Activated naive CD4-positive, alpha-beta T cell treated with anti-CD3 and anti-CD28 coated beads for 36 hours (primary cell): Measurements from ENCODE around the gene OR10V1. TPM values are rescaled to one million over a fixed set of nuclear protein-coding genes. Genes with fewer than 3 reads are reported as not detected.
A peak's percentile ranks its signal among the peaks of the same experiment; 100 is the strongest.
"Not testable (repeated sequence)": the region's sequence is repeated elsewhere in the genome, so short reads cannot be mapped to it uniquely, and the experiment has no call there.

Experiments
- CTCF ChIA-PET: fragments of 350-600 bp; sonication (Branson Sonifier 250); formaldehyde crosslinking; loops from one replicate; lab custom pipeline; 2021; ENCODE audit warnings: antibody characterized with exemption; lab: Charles Lee
- DNase-seq: peaks from one replicate; pipeline ENCODE4 v3.0.0-alpha.2; 2020
- H3K27ac Mint-ChIP-seq: one replicate; pipeline ENCODE4 v1.8.0; 2021; ENCODE audit warnings: mild to moderate bottlenecking, mixed read lengths
- H3K27me3 Mint-ChIP-seq: one replicate; pipeline ENCODE4 v1.8.0; 2021; ENCODE audit warnings: low read depth, mixed read lengths
- H3K36me3 Mint-ChIP-seq: one replicate; pipeline ENCODE4 v1.8.0; 2021; ENCODE audit warnings: low read depth, mixed read lengths
- H3K4me1 Mint-ChIP-seq: one replicate; pipeline ENCODE4 v1.8.0; 2021; ENCODE audit warnings: low read depth, mixed read lengths
- H3K4me3 Mint-ChIP-seq: one replicate; pipeline ENCODE4 v1.8.0; 2021; ENCODE audit warnings: mild to moderate bottlenecking, moderate library complexity, mixed read lengths
- H3K9me3 Mint-ChIP-seq: one replicate; pipeline ENCODE4 v1.8.0; 2021; ENCODE audit warnings: mixed read lengths
- intact Hi-C: fragments of 100-400 bp; cut with micrococcal nuclease; formaldehyde crosslinking; loops from one replicate; pipeline ENCODE4 v1.15.1; 2023
- total RNA-seq, 2 experiments: library from RNA; stranded (reverse); gene quantifications; one replicate each; pipeline ENCODE4 v1.2.3, GENCODE V29; 2021

OR10V1 gene
- total RNA-seq, 2 experiments from 2014 or later: not detected

- CTCF ChIA-PET: no interaction called here
- Mint-ChIP-seq H3K27ac (no peak overlapping the region), H3K36me3 (no peaks in the 10 kb centered on the region), H3K4me1 (no peaks in the 10 kb centered on the region), H3K27me3 (peaks cover 19% of the 10 kb centered on the region), H3K9me3 (no peaks in the 10 kb centered on the region), H3K4me3 (no peak overlapping the region)
- intact Hi-C loops: no loop called here
- DNase-seq: no peak
These were observed 6.3 kb downstream of the OR10V1 start for GRCh38 chr11:59707371-59707770.

GRCh38 chr11:59706518-59707285 is 6.9 kb downstream of the OR10V1 start:
- CTCF ChIA-PET: no interaction called here
- Mint-ChIP-seq H3K9me3 (no peaks in the 10 kb centered on the region), H3K4me1 (no peaks in the 10 kb centered on the region), H3K36me3 (no peaks in the 10 kb centered on the region), H3K27me3 (peaks cover 19% of the 10 kb centered on the region), H3K27ac (no peak overlapping the region), H3K4me3 (no peak overlapping the region)
- no peak for DNase-seq
- intact Hi-C loops: no loop called here

- Mint-ChIP-seq H3K4me3 (no peak overlapping the region), H3K27me3 (peaks cover 19% of the 10 kb centered on the region), H3K36me3 (no peaks in the 10 kb centered on the region), H3K4me1 (no peaks in the 10 kb centered on the region), H3K27ac (no peak overlapping the region), H3K9me3 (no peaks in the 10 kb centered on the region)
- intact Hi-C loops: no loop called here
- CTCF ChIA-PET: no interaction called here
- no peak for DNase-seq
These were observed 8.4 kb downstream of the OR10V1 start for GRCh38 chr11:59705294-59705693.

GRCh38 chr11:59703515-59703914 is 10.1 kb downstream of the OR10V1 start:
- H3K27ac Mint-ChIP-seq, intact Hi-C loops, H3K4me3 Mint-ChIP-seq, CTCF ChIA-PET, H3K36me3 Mint-ChIP-seq, H3K9me3 Mint-ChIP-seq, DNase-seq, H3K4me1 Mint-ChIP-seq: not testable (repeated sequence)
- H3K27me3 Mint-ChIP-seq: peaks cover 14% of the 10 kb centered on the region

GRCh38 chr11:59700157-59700556 is 13.5 kb downstream of the OR10V1 start:
- DNase-seq, H3K27ac Mint-ChIP-seq, CTCF ChIA-PET, H3K4me1 Mint-ChIP-seq, intact Hi-C loops, H3K4me3 Mint-ChIP-seq, H3K27me3 Mint-ChIP-seq, H3K9me3 Mint-ChIP-seq, H3K36me3 Mint-ChIP-seq: not testable (repeated sequence)

GRCh38 chr11:59698506-59698905 is 15.1 kb downstream of the OR10V1 start:
- peaks cover under 1% of the 10 kb centered on the region for H3K36me3 Mint-ChIP-seq
- no peak for DNase-seq
- CTCF ChIA-PET: no interaction called here
- H3K4me3 Mint-ChIP-seq: no peak overlapping the region
- peaks cover 2% of the 10 kb centered on the region for H3K9me3 Mint-ChIP-seq
- no peaks in the 10 kb centered on the region for H3K4me1 Mint-ChIP-seq
- no peak overlapping the region for H3K27ac Mint-ChIP-seq
- H3K27me3 Mint-ChIP-seq: peaks cover 12% of the 10 kb centered on the region
- intact Hi-C loops: no loop called here

GRCh38 chr11:59692915-59693314 is 20.7 kb downstream of the OR10V1 start:
- Mint-ChIP-seq H3K27ac (no peak overlapping the region), H3K4me1 (no peaks in the 10 kb centered on the region), H3K27me3 (peaks cover 16% of the 10 kb centered on the region), H3K36me3 (peaks cover 1% of the 10 kb centered on the region), H3K9me3 (peaks cover 12% of the 10 kb centered on the region), H3K4me3 (no peak overlapping the region)
- CTCF ChIA-PET: interaction anchor here (0.6 kb wide), 1 partner anchor 32 kb away, joined by 5 read pairs; no protein-coding TSS in a partner anchor
- DNase-seq: no peak
- intact Hi-C loops: no loop called here

- CTCF ChIA-PET: interaction anchor here (0.6 kb wide), 1 partner anchor 154 kb away, joined by 4 read pairs; no protein-coding TSS in a partner anchor
- H3K4me3 Mint-ChIP-seq: no peak overlapping the region
- H3K27me3 Mint-ChIP-seq: peaks cover 18% of the 10 kb centered on the region
- intact Hi-C loops: no loop called here
- no peaks in the 10 kb centered on the region for H3K4me1 Mint-ChIP-seq
- DNase-seq: no peak
- H3K9me3 Mint-ChIP-seq: peaks cover 12% of the 10 kb centered on the region
- H3K27ac Mint-ChIP-seq: no peak overlapping the region
- peaks cover 1% of the 10 kb centered on the region for H3K36me3 Mint-ChIP-seq
These were observed 22.5 kb downstream of the OR10V1 start for GRCh38 chr11:59691156-59691555.

GRCh38 chr11:59689015-59689414 is 24.6 kb downstream of the OR10V1 start:
- H3K4me1 Mint-ChIP-seq: no peaks in the 10 kb centered on the region
- H3K9me3 Mint-ChIP-seq: peaks cover 12% of the 10 kb centered on the region

GRCh38 chr11:59681260-59681725 is 32.4 kb downstream of the OR10V1 start:
- intact Hi-C loops: not testable (repeated sequence)

More at GRCh38 chr11:59689015-59689414, 24.6 kb downstream of the OR10V1 start:
- no peak for DNase-seq
- intact Hi-C loops: no loop called here
- Mint-ChIP-seq H3K36me3 (peaks cover 1% of the 10 kb centered on the region), H3K27me3 (peaks cover 22% of the 10 kb centered on the region), H3K4me3 (no peak overlapping the region), H3K27ac (no peak overlapping the region)
- CTCF ChIA-PET: no interaction called here

GRCh38 chr11:59680287-59681154 is 33.1 kb downstream of the OR10V1 start:
- Mint-ChIP-seq H3K27me3 (peaks cover 6% of the 10 kb centered on the region), H3K27ac (no peak overlapping the region), H3K36me3 (no peaks in the 10 kb centered on the region), H3K4me1 (no peaks in the 10 kb centered on the region), H3K9me3 (no peaks in the 10 kb centered on the region), H3K4me3 (no peak overlapping the region)
- DNase-seq: peak; percentile 70
- intact Hi-C loops: loop anchor here (1.0 kb wide), 3 partner anchors 143 to 509 kb away; no protein-coding TSS in a partner anchor
- CTCF ChIA-PET: interaction anchor here (0.7 to 1.0 kb wide), 2 partner anchors 27 to 151 kb away, joined by 3 to 4 read pairs; no protein-coding TSS in a partner anchor

More at GRCh38 chr11:59681260-59681725, 32.4 kb downstream of the OR10V1 start:
- H3K4me3 Mint-ChIP-seq, H3K9me3 Mint-ChIP-seq, CTCF ChIA-PET, H3K27ac Mint-ChIP-seq, DNase-seq, H3K36me3 Mint-ChIP-seq, H3K4me1 Mint-ChIP-seq: not testable (repeated sequence)
- peaks cover 11% of the 10 kb centered on the region for H3K27me3 Mint-ChIP-seq

- intact Hi-C loops: loop anchor here (10.0 kb wide), 1 partner anchor 395 kb away; no protein-coding TSS in a partner anchor
- H3K27ac Mint-ChIP-seq: no peak overlapping the region
These were observed 34.3 kb downstream of the OR10V1 start for GRCh38 chr11:59679347-59679746.

More at GRCh38 chr11:59679347-59679746, 34.3 kb downstream of the OR10V1 start:
- no peaks in the 10 kb centered on the region for H3K9me3 Mint-ChIP-seq
- H3K4me1 Mint-ChIP-seq: no peaks in the 10 kb centered on the region
- no peaks in the 10 kb centered on the region for H3K36me3 Mint-ChIP-seq
- no peak for DNase-seq
- no peak overlapping the region for H3K4me3 Mint-ChIP-seq
- H3K27me3 Mint-ChIP-seq: peaks cover 3% of the 10 kb centered on the region
- CTCF ChIA-PET: interaction anchor here (1.0 kb wide), 1 partner anchor 150 kb away, joined by 3 read pairs; no protein-coding TSS in a partner anchor
